Measurements from ENCODE around the gene PHYKPL. TPM values are rescaled to one million over a fixed set of nuclear protein-coding genes. Genes with fewer than 3 reads are reported as not detected.

The PHYKPL gene
- polyA plus RNA-seq, 1 experiment, result 48.5 TPM

GRCh38 chr5:178160176-178160575, 72.4 kb downstream of the PHYKPL start:
- Histone ChIP-seq H3K36me3 (ENCODE audit: control insufficient read depth, insufficient read depth, low read length) (no peaks in the 10 kb centered on the region), H3K27me3 (ENCODE audit: control insufficient read depth, insufficient read depth, low read length) (peaks cover 14% of the 10 kb centered on the region), H3K4me3 (ENCODE audit: low read depth, low read length) (no peak overlapping the region)
- DNase-seq (ENCODE audit: low read depth), result no peak
- TF ChIP-seq CTCF (IDR thresholded peaks at IDR 0.05; ENCODE audit: insufficient read depth, low read depth, low read length), result no peak
- CTCF ChIA-PET, result interaction anchor here (11.4 kb wide), 1 partner anchor 84 kb away, joined by 80 read pairs; no protein-coding TSS in a partner anchor
- POLR2A ChIA-PET, result no interaction called here

Other genes starting within 250 kb of the PHYKPL start
- gene PROP1, start 236.6 kb downstream of the PHYKPL start, polyA plus RNA-seq (2011; rRNA removed), result not detected in 2 replicates
- gene N4BP3, start 119.3 kb downstream of the PHYKPL start, polyA plus RNA-seq (2011; rRNA removed), result 0.02 and 0.04 TPM in 2 replicates
- gene RMND5B, start 101.8 kb downstream of the PHYKPL start, polyA plus RNA-seq (2011; rRNA removed), result 25.3 and 39.6 TPM in 2 replicates
- 101 and 131 TPM in 2 replicates for gene NHP2, start 78.9 kb downstream of the PHYKPL start, polyA plus RNA-seq (2011; rRNA removed)
- gene GMCL2, start 45.4 kb downstream of the PHYKPL start, polyA plus RNA-seq (2011; rRNA removed), result not detected in 2 replicates
- gene HNRNPAB, start 28.3 kb downstream of the PHYKPL start, polyA plus RNA-seq (2011; rRNA removed), result 59.3 and 80.3 TPM in 2 replicates